Fibroblast of lung (primary cell): Measurements from ENCODE around the gene FANCE.

ENCODE experiments used
- EZH2 ChIP-seq: IDR thresholded peaks from 2 replicates; pipeline ENCODE4 v1.5.1; 2012; ENCODE audit warnings: low read length, control low read depth, mild to moderate bottlenecking; ENCODE audit errors: missing control alignments
- TF ChIP-seq, protein P1 (sequence below), 2 donors: IDR thresholded peaks in 1 of 2; conservative IDR thresholded peaks in 1 of 2; 1 replicate in 1 of 2; 2 replicates in 1 of 2; pipeline ENCODE4 v1.5.1; 2011 to 2012; ENCODE audit warnings: low read length in 2 of 2, control low read depth in 1 of 2, inconsistent platforms in 1 of 2, low read depth in 1 of 2, mild to moderate bottlenecking in 1 of 2

GRCh38 chr6:35508542-35508941, 56.4 kb downstream of the FANCE start:
- TF ChIP-seq, protein P1, sequence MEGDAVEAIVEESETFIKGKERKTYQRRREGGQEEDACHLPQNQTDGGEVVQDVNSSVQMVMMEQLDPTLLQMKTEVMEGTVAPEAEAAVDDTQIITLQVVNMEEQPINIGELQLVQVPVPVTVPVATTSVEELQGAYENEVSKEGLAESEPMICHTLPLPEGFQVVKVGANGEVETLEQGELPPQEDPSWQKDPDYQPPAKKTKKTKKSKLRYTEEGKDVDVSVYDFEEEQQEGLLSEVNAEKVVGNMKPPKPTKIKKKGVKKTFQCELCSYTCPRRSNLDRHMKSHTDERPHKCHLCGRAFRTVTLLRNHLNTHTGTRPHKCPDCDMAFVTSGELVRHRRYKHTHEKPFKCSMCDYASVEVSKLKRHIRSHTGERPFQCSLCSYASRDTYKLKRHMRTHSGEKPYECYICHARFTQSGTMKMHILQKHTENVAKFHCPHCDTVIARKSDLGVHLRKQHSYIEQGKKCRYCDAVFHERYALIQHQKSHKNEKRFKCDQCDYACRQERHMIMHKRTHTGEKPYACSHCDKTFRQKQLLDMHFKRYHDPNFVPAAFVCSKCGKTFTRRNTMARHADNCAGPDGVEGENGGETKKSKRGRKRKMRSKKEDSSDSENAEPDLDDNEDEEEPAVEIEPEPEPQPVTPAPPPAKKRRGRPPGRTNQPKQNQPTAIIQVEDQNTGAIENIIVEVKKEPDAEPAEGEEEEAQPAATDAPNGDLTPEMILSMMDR (conservative IDR thresholded peaks at IDR 0.05 in 1 of 2, IDR thresholded peaks at IDR 0.05 in 1 of 2; ENCODE audit: low read depth in 1 of 2, low read length in 2 of 2), result no peak
- TF ChIP-seq EZH2, result no peak
